Ascending aorta (tissue), 2 donors: Measurements from ENCODE around the gene NPR2. TPM values are rescaled to one million over a fixed set of nuclear protein-coding genes. Genes with fewer than 3 reads are reported as not detected.

Experiments
- DNase-seq, 2 donors: peaks; one replicate each; pipeline ENCODE4 v3.0.0-alpha.2; 2019; ENCODE audit warnings: low spot score in 2 of 2
- H3K27ac ChIP-seq, 2 donors: fragments of 200-600 bp; sonication (generic); one replicate each; pipeline ENCODE4 v1.5.1; 2016 to 2017; ENCODE audit warnings: mild to moderate bottlenecking in 1 of 2
- H3K27me3 ChIP-seq: fragments of 200-600 bp; sonication (generic); one replicate; pipeline ENCODE4 v1.5.1; 2017
- H3K36me3 ChIP-seq, 2 donors: fragments of 200-600 bp; sonication (generic); one replicate each; pipeline ENCODE4 v1.5.1; 2016
- H3K4me1 ChIP-seq, 2 donors: fragments of 200-600 bp; sonication (generic); one replicate each; pipeline ENCODE4 v1.5.1; 2016 to 2017; ENCODE audit warnings: mild to moderate bottlenecking in 1 of 2
- H3K4me3 ChIP-seq, 2 donors: fragments of 200-600 bp; sonication (generic); one replicate each; pipeline ENCODE4 v1.5.1; 2016 to 2017; ENCODE audit warnings: mild to moderate bottlenecking in 1 of 2
- H3K9me3 ChIP-seq, 2 donors: fragments of 200-600 bp; sonication (generic); one replicate each; pipeline ENCODE4 v1.5.1; 2016
- intact Hi-C: fragments of 100-400 bp; cut with DNase I; formaldehyde crosslinking; loops from one replicate; pipeline ENCODE4 v1.15.1; 2023
- total RNA-seq: library from RNA; depleted of rRNA; stranded (reverse); fragments of >200 nt; gene quantifications from one replicate; pipeline ENCODE4 v1.1.0, GENCODE V29; 2016
- TF ChIP-seq, protein P1 (sequence below), 3 experiments: fragments of 200-600 bp in 2 of 3; fragments of 450-650 bp in 1 of 3; sonication (generic) in 2 of 3; IDR thresholded peaks; one replicate each; pipeline ENCODE4 v1.5.1; 2016 to 2019; ENCODE audit warnings: antibody characterized with exemption in 3 of 3, mild to moderate bottlenecking in 1 of 3, moderate library complexity in 1 of 3

NPR2 gene
- total RNA-seq, 1 donor from 2014 or later: 7.3 TPM

- no peak overlapping the region for H3K27ac ChIP-seq
- TF ChIP-seq, protein P1, sequence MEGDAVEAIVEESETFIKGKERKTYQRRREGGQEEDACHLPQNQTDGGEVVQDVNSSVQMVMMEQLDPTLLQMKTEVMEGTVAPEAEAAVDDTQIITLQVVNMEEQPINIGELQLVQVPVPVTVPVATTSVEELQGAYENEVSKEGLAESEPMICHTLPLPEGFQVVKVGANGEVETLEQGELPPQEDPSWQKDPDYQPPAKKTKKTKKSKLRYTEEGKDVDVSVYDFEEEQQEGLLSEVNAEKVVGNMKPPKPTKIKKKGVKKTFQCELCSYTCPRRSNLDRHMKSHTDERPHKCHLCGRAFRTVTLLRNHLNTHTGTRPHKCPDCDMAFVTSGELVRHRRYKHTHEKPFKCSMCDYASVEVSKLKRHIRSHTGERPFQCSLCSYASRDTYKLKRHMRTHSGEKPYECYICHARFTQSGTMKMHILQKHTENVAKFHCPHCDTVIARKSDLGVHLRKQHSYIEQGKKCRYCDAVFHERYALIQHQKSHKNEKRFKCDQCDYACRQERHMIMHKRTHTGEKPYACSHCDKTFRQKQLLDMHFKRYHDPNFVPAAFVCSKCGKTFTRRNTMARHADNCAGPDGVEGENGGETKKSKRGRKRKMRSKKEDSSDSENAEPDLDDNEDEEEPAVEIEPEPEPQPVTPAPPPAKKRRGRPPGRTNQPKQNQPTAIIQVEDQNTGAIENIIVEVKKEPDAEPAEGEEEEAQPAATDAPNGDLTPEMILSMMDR (IDR thresholded peaks at IDR 0.05): no peak
Observed at GRCh38 chr9:35771943-35772342, 19.4 kb upstream of the NPR2 start.

DNA sequence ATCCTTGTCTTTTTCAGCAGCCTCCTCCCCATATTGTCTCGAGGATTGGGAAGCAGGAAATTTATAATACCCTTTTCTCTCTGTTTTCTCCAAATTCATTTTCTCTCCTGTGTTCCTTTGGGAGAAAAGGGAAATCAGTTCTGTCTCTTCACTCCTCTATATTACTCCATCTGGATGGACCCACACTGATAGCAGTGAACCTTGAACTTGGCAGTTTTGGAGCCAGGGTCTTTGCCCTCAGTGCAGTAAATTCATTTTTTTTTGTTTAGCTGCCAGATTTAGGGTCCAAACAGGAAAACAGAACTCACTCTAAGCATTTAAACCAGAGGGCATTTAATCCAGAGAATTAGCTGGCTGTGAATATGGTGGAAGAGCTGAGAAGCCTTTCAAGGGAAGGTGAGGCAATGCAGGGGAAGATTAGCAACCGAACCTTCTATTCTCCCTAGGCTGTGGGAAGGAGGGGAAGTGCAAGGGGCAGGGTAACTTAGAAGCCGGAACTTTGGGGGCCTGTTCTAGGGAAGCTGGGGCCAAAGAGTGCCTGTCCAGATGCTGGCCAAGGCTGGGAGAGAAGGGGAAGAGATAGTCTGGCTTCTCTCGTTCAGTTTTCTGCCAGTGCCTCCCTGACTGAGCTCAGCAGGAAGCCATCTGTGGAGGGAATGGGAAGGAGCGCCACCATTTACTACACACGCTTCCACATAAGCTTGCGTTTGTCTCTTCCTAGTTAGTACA, 16.3 kb upstream of the NPR2 start:
- H3K4me3 ChIP-seq: no peak overlapping the region
- H3K9me3 ChIP-seq: no peaks in the 10 kb centered on the region
- H3K4me1 ChIP-seq: peaks cover 6 to 13% of the 10 kb centered on the region in 2 donors
- no peaks in the 10 kb centered on the region for H3K27me3 ChIP-seq
- no peak overlapping the region for H3K27ac ChIP-seq
- H3K36me3 ChIP-seq: no peaks in the 10 kb centered on the region
- no peak for DNase-seq
- intact Hi-C loops: no loop called here
- TF ChIP-seq, protein P1 (IDR thresholded peaks at IDR 0.05): no peak

More at GRCh38 chr9:35771943-35772342, 19.4 kb upstream of the NPR2 start:
- H3K4me3 ChIP-seq: no peak overlapping the region
- DNase-seq: no peak
- H3K27me3 ChIP-seq: no peaks in the 10 kb centered on the region
- H3K36me3 ChIP-seq: no peaks in the 10 kb centered on the region
- H3K9me3 ChIP-seq: no peaks in the 10 kb centered on the region
- intact Hi-C loops: no loop called here
- H3K4me1 ChIP-seq: peaks cover 6 to 13% of the 10 kb centered on the region in 2 donors

GRCh38 chr9:35776018-35776417, 15.4 kb upstream of the NPR2 start:
- Histone ChIP-seq H3K27ac (no peak overlapping the region), H3K4me3 (no peak overlapping the region), H3K9me3 (no peaks in the 10 kb centered on the region), H3K27me3 (no peaks in the 10 kb centered on the region), H3K36me3 (no peaks in the 10 kb centered on the region), H3K4me1 (peaks cover 5 to 6% of the 10 kb centered on the region in 2 donors)
- TF ChIP-seq, protein P1 (IDR thresholded peaks at IDR 0.05): no peak
- DNase-seq: no peak
- intact Hi-C loops: no loop called here

- Histone ChIP-seq H3K36me3 (no peaks in the 10 kb centered on the region), H3K4me1 (no peaks in the 10 kb centered on the region), H3K27me3 (no peaks in the 10 kb centered on the region), H3K27ac (no peak overlapping the region), H3K9me3 (no peaks in the 10 kb centered on the region), H3K4me3 (no peak overlapping the region)
- no peak for DNase-seq
- intact Hi-C loops: no loop called here
- TF ChIP-seq, protein P1 (IDR thresholded peaks at IDR 0.05): no peak
Observed at GRCh38 chr9:35778496-35778895, 12.9 kb upstream of the NPR2 start.

- Histone ChIP-seq H3K4me3 (no peak overlapping the region), H3K4me1 (no peaks in the 10 kb centered on the region), H3K27ac (no peak overlapping the region), H3K27me3 (no peaks in the 10 kb centered on the region), H3K9me3 (no peaks in the 10 kb centered on the region), H3K36me3 (peaks cover 0 to 6% of the 10 kb centered on the region in 2 donors)
- intact Hi-C loops: no loop called here
- no peak for DNase-seq
- TF ChIP-seq, protein P1 (IDR thresholded peaks at IDR 0.05): no peak
Observed at GRCh38 chr9:35781066-35781465, 10.3 kb upstream of the NPR2 start.
